Mammary epithelial cell (primary cell): Measurements from ENCODE around the gene DIAPH3.

Experiments used
- CTCF ChIP-seq, 2 donors: IDR thresholded peaks in 1 of 2; conservative IDR thresholded peaks in 1 of 2; 2 replicates each; pipeline ENCODE4 v1.5.1; 2011 to 2012; ENCODE audit warnings: inconsistent platforms in 2 of 2, low read length in 2 of 2, mild to moderate bottlenecking in 2 of 2, control low read depth in 1 of 2, low read depth in 1 of 2; ENCODE audit not compliant: insufficient read depth in 1 of 2; ENCODE audit errors: extremely low read depth in 1 of 2
- EZH2 ChIP-seq: IDR thresholded peaks from 2 replicates; pipeline ENCODE4 v1.6.1; 2012; ENCODE audit warnings: low read length, inconsistent platforms, borderline replicate concordance

GRCh38 chr13:60074397-60074796, 89.3 kb downstream of the DIAPH3 start:
- TF ChIP-seq CTCF (conservative IDR thresholded peaks at IDR 0.05 in 1 of 2, IDR thresholded peaks at IDR 0.05 in 1 of 2; ENCODE audit: extremely low read depth in 1 of 2, insufficient read depth in 1 of 2, low read depth in 1 of 2, low read length in 2 of 2) (no peak), EZH2 (no peak)
